HT1080 (cell line): ENCODE results near the gene MIDN. TPM values are rescaled to one million over a fixed set of nuclear protein-coding genes. Genes with fewer than 3 reads are reported as not detected.
A peak's percentile ranks its signal among the peaks of the same experiment; 100 is the strongest.

Source experiments
- DNase-seq: peaks from one replicate; pipeline ENCODE4 v3.0.0-alpha.2; 2015; ENCODE audit warnings: low read depth
- total RNA-seq: library from RNA; depleted of rRNA; stranded (reverse); fragments of >200 nt; shearing (Covaris generic); gene quantifications from 2 replicates; pipeline ENCODE4 v1.2.3, GENCODE V29; 2014

Gene MIDN
- total RNA-seq, 1 experiment from 2014 or later = 10.1 TPM

- DNase-seq = peak; percentile 39
Observed at GRCh38 chr19:1232652-1233072, 15.7 kb upstream of the MIDN start.

- DNase-seq = no peak
Observed at GRCh38 chr19:1233115-1233667, 15.2 kb upstream of the MIDN start.

DNA sequence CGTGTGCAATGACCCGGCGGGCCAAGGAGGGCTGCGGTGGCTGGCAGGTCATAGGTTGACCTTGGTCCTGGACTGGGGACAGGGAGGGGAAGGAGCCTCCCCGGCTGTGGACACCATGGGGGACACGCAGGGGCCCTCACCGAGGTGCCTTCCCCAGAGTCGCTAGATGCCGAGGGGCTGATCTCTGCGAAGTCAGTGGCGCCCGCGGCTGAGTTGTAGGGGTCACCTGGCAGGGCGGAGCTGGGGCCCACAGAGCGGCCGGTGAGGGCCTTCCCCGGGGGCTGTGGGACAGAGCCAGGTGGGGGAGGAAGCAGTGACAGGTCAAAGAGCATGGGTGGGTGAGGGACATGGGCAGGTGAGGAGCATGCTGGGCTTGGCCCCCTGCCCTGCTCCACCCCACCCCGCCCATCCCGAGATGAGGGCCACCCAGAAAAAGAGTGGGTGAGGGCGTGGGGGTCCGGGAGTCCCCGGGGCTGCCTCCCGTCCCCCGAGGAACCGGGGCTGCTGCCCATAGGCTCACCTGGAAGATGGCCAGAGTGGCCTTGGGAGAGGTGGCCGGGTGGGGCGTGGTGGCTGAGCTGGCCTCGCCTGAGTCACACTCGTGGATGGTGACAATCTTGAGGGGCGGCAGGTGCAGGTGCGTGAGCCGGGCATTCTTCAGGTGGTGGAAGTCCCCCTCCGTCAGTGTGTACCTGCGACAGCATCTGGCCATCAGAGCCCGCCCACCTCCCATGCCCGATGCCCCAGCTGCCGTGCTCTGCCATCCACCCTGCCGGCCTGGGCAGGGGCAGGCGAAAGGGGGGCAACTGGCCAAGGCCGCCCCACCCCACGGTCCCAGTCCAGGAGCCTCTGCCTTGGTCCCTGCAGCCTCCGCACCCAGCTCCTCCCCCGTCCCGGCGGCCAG is 14.1 kb upstream of the MIDN start:
- DNase-seq = no peak

DNA sequence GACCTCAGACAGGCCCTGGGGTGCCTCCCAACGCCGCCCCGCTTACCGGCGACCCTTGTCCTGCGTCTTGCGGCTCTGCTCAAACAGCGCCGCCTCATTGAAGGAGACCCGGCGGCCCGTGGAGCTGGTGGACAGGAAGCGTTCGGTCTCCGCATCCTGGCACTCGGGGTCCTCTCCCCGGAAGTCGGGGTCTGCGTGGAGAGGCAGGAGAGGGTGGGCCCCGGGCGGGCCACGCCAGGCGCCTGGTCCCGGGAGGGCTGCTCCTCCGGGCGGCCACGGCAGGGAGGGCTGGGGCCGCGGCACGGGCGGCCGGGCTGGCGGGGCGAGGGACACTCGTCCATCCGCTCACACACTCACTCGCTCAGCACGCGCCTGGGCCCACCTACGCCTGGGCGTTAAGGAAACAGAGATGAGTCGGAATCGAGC is 13.4 kb upstream of the MIDN start:
- DNase-seq = no peak

DNA sequence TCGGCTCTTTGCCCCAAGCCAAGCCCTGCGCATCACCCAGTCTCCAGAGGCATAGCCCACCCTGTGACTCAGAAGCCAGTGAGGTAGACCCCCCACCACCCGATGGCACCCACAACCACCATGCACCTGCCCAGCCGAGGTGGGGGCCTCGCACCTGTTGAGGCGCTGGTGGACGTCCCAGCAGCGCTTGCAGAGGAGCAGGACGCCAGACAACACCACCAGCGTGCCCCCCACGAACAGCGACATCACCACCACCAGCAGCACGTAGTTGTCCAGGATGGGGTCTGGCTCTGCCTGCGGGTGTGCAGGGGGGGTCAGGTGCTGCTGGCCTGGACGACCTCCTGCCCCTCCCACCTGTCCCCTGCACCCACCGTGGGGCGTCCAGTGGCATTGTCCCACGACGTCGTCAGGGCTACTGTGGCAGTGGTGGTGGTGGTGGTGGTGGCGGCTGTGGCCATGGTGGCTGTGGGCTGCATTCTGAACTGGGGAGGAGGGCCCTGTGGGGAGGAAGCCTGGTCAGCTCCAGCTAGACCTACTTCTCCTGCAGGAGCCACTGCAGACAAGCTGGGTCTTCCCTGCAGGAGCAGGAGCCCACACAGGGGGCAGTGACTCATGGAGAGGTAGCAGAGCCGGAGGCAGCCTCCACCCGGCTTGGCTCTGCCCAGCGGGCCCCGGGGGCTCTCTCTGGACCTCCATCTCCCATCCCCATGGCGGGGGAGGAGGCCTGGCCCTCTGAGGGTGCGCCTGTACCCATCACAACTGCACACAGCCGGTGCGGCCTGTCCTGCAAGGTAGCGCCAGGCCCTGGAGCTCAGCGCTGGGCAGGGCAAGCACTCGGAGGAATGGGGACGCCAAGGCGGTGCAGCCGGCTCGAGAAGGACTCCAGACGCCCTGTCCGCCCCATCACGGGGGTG is 12.5 kb upstream of the MIDN start:
- DNase-seq = peak; percentile 46

DNA sequence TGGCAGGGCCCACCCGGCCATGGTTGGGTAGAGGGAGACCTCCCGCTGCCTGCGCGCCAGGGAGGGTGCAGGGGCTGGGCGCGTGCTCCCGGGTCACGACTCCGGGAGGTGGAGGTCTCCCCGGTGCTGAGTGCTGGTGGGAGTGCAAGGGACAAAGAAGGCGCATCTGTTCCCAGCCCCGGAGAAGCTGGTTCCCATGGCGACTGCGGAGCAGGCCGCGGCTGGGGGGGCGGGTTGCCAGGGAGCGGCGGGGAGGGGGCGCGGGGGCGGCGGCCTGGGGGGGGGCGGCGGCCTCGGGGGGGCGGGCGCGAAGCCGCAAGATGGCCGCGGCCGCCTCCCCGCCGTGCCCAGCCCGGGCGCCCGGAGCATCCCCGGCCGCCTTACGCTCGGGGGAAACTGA is 11.8 kb upstream of the MIDN start:
- no peak for DNase-seq

DNA sequence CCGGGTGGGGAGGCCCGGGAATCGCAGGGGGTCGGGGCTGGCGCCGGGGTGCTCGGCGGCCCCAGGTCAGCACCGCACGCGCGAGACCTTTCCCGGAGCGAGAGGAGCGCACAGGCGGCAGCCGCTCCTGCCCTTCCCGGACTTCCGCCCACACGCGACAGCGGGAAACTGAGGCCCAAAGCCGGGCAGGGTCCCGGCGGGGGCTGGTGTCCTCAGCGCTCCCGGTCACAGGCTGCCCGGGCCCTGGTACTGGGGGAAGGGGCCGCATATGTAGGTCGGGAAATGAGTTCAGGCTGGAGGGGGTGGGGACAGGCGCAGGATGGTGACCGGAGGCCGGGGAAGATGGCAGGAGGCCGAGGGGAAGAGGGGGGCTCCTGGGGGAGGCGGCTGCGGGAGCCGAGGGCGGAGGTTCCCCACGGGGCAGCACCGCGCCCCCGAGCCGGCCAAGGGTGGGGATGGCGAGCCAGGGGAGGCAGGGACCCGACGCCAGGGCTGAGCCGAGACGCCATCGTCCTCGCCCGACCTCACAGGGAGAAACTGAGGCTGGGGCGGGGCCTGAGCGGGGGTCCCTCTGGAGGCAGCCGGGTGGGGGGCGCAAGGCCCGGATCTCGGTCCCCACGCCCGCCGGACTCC is 11.2 kb upstream of the MIDN start:
- DNase-seq = no peak

GRCh38 chr19:1237754-1238368 is 10.5 kb upstream of the MIDN start, which contains the start of gene CBARP:
TSS of gene CBARP (minus strand) at chr19:1238005. CDS start at chr19:1236100, 1,905 bp downstream.
- DNase-seq = no peak

DNA sequence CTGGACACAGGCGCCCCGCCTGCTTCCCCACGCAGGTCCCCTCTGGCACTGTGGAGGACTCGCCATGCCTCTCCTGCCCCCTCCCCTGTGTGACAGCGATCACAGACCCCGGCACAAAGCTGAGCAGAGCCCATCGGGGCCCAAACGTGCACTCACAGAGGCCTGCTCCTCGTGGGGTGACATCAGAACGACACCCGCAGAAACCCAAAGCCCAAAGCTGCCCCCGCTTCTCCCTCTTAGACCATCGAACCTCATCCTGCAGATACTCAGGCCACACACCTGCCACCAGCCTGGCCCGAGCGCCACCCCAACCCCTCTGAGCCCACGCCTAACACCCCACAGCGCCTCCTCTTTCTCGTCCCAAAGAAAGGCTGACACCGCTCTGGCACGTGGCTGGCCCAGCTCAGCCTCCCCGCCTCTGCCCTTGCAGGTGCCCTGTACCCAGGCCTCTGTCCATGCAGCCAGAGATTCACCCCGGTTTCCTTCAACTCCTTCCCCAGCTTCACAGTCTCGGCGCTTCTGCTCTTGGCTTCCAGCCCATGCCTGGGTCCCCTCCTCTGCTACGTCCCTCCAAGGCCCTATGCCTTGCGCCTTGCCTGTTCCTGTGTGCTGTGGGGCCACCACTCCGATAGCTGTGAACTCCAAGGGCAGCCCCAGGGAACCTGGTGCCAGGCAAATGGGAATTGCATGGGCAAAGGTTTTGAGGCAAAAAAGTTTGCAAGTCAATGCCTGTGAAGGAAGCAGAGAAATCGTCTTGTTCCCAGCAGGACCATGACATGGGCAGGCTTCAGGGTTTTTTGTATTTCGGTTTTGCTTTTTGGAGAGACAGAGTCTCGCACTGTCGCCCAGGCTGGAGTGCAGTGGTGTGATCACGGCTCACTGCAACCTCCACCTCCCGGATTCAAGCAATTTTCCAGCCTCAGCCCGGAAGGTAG is 9.7 kb upstream of the MIDN start:
- DNase-seq = no peak

- DNase-seq = no peak
Observed at GRCh38 chr19:1239420-1239795, 9.0 kb upstream of the MIDN start.

DNA sequence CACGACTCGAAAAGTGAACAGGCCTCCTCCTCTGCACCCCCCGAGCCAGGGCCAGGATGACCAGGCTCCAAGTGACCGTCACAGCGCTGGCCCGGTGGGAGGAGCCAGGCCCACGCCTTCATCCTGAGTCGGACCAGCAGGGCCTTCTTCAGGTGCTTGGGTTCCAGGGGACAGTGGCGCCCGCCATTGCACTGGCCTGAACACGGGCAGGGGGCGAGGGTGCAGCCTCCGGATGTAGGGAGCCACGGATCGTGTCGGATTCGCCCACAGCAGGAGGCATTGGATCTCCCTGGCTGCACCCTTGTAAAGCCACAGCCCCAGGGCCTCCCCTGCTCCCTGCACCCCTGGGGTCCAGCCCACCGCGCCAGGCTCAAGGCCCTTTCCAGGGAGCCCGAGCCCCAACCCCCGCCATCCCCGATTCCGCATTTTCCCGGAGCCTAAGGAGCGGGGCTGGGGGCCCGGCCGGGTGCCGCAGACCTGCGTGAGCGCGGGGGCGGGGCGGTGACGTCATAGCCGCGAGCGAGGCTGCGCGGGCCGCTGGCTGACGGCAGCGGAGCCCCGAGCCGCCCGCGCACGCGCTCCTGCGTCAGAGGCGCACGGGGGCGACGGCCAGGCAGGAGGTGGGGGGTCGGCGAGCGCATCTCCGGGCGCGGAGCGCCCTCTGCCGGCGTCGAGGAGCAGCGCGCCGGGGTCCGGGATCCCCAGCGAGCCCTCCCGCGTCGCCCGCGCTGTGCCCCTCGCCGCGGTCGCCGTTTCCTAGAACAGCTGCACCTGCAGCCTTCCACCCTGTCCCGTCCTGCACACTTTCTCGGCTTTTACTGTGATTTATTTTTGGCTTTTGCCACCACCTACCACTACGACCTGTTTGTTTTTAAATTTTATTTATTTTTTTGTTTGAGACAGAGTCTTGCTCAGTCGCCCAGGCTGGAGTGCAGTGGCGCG is 8.3 kb upstream of the MIDN start:
- DNase-seq = peak; percentile 80

- no peak for DNase-seq
Observed at GRCh38 chr19:1240925-1241324, 7.5 kb upstream of the MIDN start.

DNA sequence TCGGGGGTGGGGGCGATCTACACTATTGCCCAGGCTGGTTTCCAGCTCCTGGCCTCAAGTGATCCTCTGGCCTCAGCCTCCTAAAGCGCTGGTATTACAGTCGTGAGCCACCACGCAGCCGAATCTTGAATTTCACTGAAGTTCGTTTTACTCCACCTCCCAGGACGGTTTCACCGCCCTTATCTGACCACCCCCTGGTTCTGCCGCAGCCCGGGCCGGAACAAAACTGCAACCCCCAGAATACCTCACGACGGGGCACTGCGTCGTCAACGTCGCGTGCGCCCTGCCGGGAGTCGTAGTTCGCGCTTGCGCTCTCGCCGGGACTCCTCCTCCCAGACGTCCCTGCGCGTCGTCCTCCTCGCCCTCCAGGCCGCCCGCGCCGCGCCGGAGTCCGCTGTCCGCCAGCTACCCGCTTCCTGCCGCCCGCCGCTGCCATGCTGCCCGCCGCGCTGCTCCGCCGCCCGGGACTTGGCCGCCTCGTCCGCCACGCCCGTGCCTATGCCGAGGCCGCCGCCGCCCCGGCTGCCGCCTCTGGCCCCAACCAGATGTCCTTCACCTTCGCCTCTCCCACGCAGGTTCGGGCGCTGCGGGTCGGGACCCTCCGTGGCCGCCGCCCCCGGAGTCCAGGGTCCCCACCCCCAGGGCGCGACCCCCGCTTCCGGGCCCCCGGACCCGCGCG is 6.8 kb upstream of the MIDN start, which contains the start of gene ATP5F1D:
TSS of gene ATP5F1D (plus strand) at position 335 of the 679 bp plus-strand sequence. CDS start at position 435, 100 bp downstream.
- peak; percentile 94 for DNase-seq

GRCh38 chr19:1243768-1244692 is 4.4 kb upstream of the MIDN start:
- DNase-seq = peak; percentile 71

- DNase-seq = no peak
Observed at GRCh38 chr19:1244693-1245451, 3.5 kb upstream of the MIDN start.
